ENCODE data around the gene HIVEP1.

Gene HIVEP1

GRCh38 chr6:11971154-11971553, 41.0 kb upstream of the HIVEP1 start:
- no peak for TF ChIP-seq CTCF (IDR thresholded peaks at IDR 0.05)

- TF ChIP-seq CTCF (IDR thresholded peaks at IDR 0.05) = no peak
Observed at GRCh38 chr6:11972270-11972669, 39.8 kb upstream of the HIVEP1 start.

DNA sequence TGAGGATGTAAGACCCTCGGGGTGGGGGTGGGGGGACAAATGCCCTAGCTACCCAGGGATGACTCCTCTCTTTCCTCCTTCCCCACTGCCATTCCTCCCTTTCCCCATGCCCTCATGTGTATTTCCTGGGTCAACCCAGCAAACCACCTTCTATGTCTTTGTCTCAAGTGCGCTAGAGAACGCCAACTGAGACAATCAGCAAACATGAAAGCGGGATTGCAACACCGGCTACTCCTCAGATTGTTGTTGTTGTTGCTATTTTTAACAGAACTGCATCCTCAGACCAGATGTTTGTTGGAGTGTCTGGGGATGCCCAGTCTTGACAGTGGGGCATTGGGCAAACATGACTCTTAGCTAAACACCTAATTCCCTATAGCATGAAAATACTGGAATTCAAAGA, 39.3 kb upstream of the HIVEP1 start:
- TF ChIP-seq CTCF (IDR thresholded peaks at IDR 0.05) = no peak

GRCh38 chr6:11973238-11973637, 38.9 kb upstream of the HIVEP1 start:
- no peak for TF ChIP-seq CTCF (IDR thresholded peaks at IDR 0.05)

GRCh38 chr6:11974089-11974488, 38.0 kb upstream of the HIVEP1 start:
- no peak for TF ChIP-seq CTCF (IDR thresholded peaks at IDR 0.05)

GRCh38 chr6:11975353-11975977, 36.6 kb upstream of the HIVEP1 start:
- no peak for TF ChIP-seq CTCF (IDR thresholded peaks at IDR 0.05)

DNA sequence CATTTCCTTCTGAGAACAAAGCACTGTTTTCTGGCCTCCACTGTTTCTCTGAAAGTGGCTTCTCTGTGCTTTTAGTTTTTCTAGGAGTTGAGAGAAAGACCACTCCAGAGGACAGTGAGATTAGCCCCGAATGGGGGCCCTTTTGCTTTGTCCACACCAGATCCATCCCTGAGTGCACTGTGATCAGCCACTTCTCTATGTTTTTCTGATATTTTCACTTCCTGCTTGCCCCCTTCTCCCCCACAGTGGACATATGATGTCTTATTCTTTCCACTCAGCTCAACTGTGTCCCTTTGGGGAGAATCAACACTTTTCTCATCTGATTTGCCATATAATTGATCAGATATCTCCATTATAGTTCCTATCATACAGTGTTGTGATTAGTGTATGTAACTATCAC, 35.6 kb upstream of the HIVEP1 start:
- no peak for TF ChIP-seq CTCF (IDR thresholded peaks at IDR 0.05)

DNA sequence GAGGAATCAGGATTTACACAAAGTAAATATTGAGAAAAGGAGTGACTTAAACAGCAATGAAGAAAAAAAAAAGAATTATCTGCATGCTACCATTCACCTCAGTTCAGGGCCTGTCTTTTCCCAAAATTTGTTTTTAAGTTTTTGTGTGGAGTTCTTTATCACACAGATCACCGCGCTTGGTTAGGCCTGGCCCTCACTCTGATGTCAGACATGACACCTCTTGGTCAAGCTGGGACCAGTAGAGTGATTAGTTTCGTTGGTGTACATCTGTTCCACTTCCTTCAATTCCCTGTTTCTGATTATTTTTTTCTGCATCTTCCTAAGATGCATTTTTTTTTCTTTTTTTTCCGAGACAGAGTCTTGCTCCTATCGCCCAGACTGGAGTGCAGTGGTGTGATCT, 34.9 kb upstream of the HIVEP1 start:
- TF ChIP-seq CTCF (IDR thresholded peaks at IDR 0.05) = no peak
